Nephron progenitor cell (in vitro differentiated cells): Measurements from ENCODE around the gene ZNF746.
A peak's percentile ranks its signal among the peaks of the same experiment; 100 is the strongest.
"Not testable (repeated sequence)": the region's sequence is repeated elsewhere in the genome, so short reads cannot be mapped to it uniquely, and the experiment has no call there.

Experiments used
- DNase-seq: peaks from one replicate; pipeline ENCODE4 v3.0.0; 2021
- H3K27ac Mint-ChIP-seq: 2 replicates; pipeline ENCODE4 v1.8.0; 2021; ENCODE audit warnings: mild to moderate bottlenecking, moderate library complexity, mixed read lengths
- H3K27me3 Mint-ChIP-seq: 2 replicates; pipeline ENCODE4 v1.8.0; 2021; ENCODE audit warnings: mild to moderate bottlenecking, low read depth, mixed read lengths; ENCODE audit not compliant: poor library complexity
- H3K36me3 Mint-ChIP-seq: 2 replicates; pipeline ENCODE4 v1.8.0; 2021; ENCODE audit warnings: low read depth, mixed read lengths
- H3K4me1 Mint-ChIP-seq: 2 replicates; pipeline ENCODE4 v1.8.0; 2021; ENCODE audit warnings: mixed read lengths
- H3K4me3 Mint-ChIP-seq: 2 replicates; pipeline ENCODE4 v1.8.0; 2021; ENCODE audit warnings: mild to moderate bottlenecking, moderate library complexity, mixed read lengths
- H3K9me3 Mint-ChIP-seq: 2 replicates; pipeline ENCODE4 v1.8.0; 2021; ENCODE audit warnings: mild to moderate bottlenecking, moderate library complexity, mixed read lengths
- CTCF ChIP-seq: fragments of 200-600 bp; sonication (generic); IDR thresholded peaks from 2 replicates; pipeline ENCODE4 v1.5.0; 2021; ENCODE audit warnings: antibody characterized with exemption

The ZNF746 gene

GRCh38 chr7:149495785-149496641, 1.6 kb downstream of the ZNF746 start:
- peak; percentile 23 for DNase-seq
- H3K4me3 Mint-ChIP-seq = peak overlapping the region; percentile 96
- H3K27ac Mint-ChIP-seq = peak overlapping the region; percentile 19
- TF ChIP-seq CTCF = no peak
- peaks cover 25% of the 10 kb centered on the region for H3K4me1 Mint-ChIP-seq
- H3K36me3 Mint-ChIP-seq = peaks cover 29% of the 10 kb centered on the region
- H3K9me3 Mint-ChIP-seq = no peaks in the 10 kb centered on the region
- H3K27me3 Mint-ChIP-seq = peaks cover 28% of the 10 kb centered on the region

GRCh38 chr7:149494738-149495368, 2.8 kb downstream of the ZNF746 start:
- no peak for DNase-seq
- peaks cover 25% of the 10 kb centered on the region for H3K4me1 Mint-ChIP-seq
- no peak overlapping the region for H3K27ac Mint-ChIP-seq
- peaks cover 16% of the 10 kb centered on the region for H3K27me3 Mint-ChIP-seq
- peak overlapping the region; percentile 96 for H3K4me3 Mint-ChIP-seq
- H3K36me3 Mint-ChIP-seq = peaks cover 40% of the 10 kb centered on the region
- TF ChIP-seq CTCF = no peak
- no peaks in the 10 kb centered on the region for H3K9me3 Mint-ChIP-seq

GRCh38 chr7:149493975-149494374, 3.6 kb downstream of the ZNF746 start:
- Mint-ChIP-seq H3K4me1 (peaks cover 25% of the 10 kb centered on the region), H3K36me3 (peaks cover 49% of the 10 kb centered on the region)
- not testable (repeated sequence) for H3K27me3 Mint-ChIP-seq, H3K9me3 Mint-ChIP-seq, H3K4me3 Mint-ChIP-seq, H3K27ac Mint-ChIP-seq, DNase-seq

- Mint-ChIP-seq H3K4me1 (peaks cover 25% of the 10 kb centered on the region), H3K4me3 (no peak overlapping the region), H3K36me3 (peaks cover 53% of the 10 kb centered on the region), H3K27ac (no peak overlapping the region), H3K9me3 (no peaks in the 10 kb centered on the region), H3K27me3 (peaks cover 1% of the 10 kb centered on the region)
- TF ChIP-seq CTCF = no peak
- DNase-seq = no peak
These were observed 4.2 kb downstream of the ZNF746 start for GRCh38 chr7:149493366-149493765.

- Mint-ChIP-seq H3K36me3 (peaks cover 82% of the 10 kb centered on the region), H3K4me1 (peaks cover 8% of the 10 kb centered on the region), H3K4me3 (no peak overlapping the region), H3K27me3 (no peaks in the 10 kb centered on the region), H3K27ac (peak overlapping the region; percentile 53), H3K9me3 (no peaks in the 10 kb centered on the region)
- DNase-seq = no peak
- no peak for TF ChIP-seq CTCF
These were observed 7.4 kb downstream of the ZNF746 start for GRCh38 chr7:149490083-149490760.

- no peak for DNase-seq
- Mint-ChIP-seq H3K9me3 (no peaks in the 10 kb centered on the region), H3K36me3 (peaks cover 89% of the 10 kb centered on the region), H3K27ac (peak overlapping the region; percentile 36), H3K27me3 (no peaks in the 10 kb centered on the region), H3K4me1 (peaks cover under 1% of the 10 kb centered on the region), H3K4me3 (no peak overlapping the region)
- TF ChIP-seq CTCF = no peak
These were observed 8.1 kb downstream of the ZNF746 start for GRCh38 chr7:149489391-149490024.
